Sigmoid colon (tissue), 4 donors: ENCODE results near the gene PROM2.

Source experiments
- CTCF ChIP-seq, 4 experiments: fragments of 450-650 bp in 3 of 4; fragments of 200-600 bp in 1 of 4; IDR thresholded peaks; one replicate each; pipeline ENCODE4 v1.5.1; 2016 to 2019; ENCODE audit warnings: antibody characterized with exemption in 4 of 4, mild to moderate bottlenecking in 3 of 4, moderate library complexity in 2 of 4
- POLR2A ChIP-seq, 2 donors: fragments of 450-650 bp; IDR thresholded peaks; one replicate each; pipeline ENCODE4 v1.6.1; 2016; ENCODE audit warnings: antibody characterized with exemption in 2 of 2, mild to moderate bottlenecking in 2 of 2, moderate library complexity in 2 of 2
- POLR2AphosphoS5 ChIP-seq, 4 donors: sonication (generic); formaldehyde crosslinking; IDR thresholded peaks; one replicate each; pipeline ENCODE4 v1.6.1; 2017; ENCODE audit warnings: antibody characterized with exemption in 4 of 4

DNA sequence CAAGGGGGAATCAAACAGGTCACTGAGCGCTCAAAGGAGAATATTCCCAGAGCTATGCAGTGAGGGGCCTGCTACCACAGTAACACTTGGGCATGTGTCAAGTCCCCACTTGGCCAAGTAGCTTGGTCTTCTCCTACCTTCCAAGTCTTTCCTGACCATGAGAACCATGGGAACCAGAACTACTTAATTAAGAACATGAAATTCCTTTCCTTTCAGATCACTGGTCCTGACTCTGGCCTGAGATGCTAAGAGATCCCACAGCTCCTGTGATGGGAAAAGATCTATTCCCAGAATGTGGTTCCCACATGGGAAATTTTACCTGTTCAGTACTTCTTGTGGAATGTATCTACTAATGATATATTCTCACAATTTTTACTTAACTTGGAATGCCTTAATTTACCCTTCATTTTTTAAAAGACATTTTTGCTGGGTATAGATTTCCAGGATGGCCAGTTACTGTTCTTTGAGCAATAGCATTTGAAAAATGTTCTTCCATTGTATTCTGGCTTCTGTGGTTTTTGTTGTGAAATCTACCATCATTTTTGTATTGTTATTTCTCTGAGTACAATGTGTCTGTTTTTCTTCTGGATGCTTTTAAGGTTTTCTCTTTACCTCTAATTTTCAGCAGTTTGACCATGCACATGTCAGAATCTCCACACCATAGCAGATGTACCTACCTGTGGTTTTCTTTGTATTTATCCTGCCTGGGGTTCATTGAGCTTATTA, 60.8 kb downstream of the PROM2 start:
- TF ChIP-seq CTCF (IDR thresholded peaks at IDR 0.05): no peak
- TF ChIP-seq POLR2A (IDR thresholded peaks at IDR 0.05): no peak
- no peak for TF ChIP-seq POLR2AphosphoS5 (IDR thresholded peaks at IDR 0.05)
